ENCODE measurements around the gene WIPF3.
"Not testable (repeated sequence)": the region's sequence is repeated elsewhere in the genome, so short reads cannot be mapped to it uniquely, and the experiment has no call there.

WIPF3 gene

DNA sequence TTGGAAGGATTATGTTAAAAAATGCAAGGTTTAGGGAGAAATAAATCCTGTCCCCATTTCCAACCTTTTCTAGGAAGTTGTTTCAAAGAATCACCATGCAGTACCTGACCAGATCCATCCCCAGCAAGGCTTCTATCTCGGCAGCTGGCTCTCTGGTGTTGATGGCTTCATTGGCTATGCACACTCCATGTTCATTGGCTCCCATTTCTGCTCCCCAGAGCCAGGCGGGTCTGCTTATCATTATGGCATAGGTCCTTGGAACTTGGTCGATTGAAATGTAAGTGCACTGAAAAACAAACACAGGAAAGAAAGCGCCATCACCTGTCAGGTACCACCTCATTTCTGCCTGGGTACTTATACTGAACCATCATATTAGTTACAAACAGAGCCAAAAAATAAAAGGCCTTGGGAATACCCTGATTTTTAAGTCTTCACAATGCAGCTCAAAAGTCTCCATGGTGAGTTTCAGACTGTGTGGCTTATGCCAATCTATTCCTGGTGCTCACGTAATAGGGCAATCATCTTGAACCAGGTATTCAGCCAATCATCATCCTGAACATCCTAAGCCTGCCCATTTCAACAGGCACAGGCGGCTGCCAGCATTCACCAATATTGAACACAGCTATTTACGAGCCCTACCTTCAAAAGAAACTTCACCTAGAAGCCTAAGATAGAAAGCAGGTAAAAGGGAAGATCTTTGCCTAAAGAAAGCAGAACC, 148.9 kb downstream of the WIPF3 start:
- no peak for DNase-seq (ENCODE audit: low read depth)

DNA sequence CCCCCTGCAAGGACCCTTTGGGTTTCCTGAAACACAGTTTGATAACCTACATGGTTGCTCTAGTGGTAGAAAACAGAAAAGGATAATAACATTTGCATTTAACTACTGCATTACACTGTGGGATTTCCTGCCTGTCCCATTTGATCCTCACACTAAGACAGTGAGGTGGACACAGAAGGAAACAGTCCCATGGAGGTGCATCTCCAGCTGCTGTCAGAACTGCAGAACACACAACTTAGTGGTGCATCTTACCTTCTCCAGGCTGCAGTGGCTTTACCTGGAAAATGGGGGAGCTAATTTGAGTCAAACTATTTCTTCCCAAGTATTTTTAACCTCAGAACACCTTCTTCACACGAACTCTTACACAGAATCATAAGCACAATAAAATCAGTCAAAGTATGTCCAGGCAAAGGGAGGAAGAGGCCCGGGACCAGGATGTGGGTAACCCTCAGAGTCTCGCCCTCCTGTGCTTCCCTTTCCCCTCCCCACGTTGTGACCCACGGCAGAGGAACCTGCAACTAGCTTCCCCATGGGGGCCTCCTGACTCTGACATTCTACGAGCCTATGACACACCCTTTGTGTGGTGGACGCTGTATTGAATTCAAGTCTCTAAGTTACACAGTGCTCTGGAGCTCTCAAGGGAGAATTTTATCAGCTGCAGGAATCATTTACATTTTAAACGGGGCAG, 149.6 kb downstream of the WIPF3 start:
- no peak for DNase-seq (ENCODE audit: low read depth)

GRCh38 chr7:29956487-29956836, 150.2 kb downstream of the WIPF3 start:
- DNase-seq (ENCODE audit: low read depth) = no peak

DNA sequence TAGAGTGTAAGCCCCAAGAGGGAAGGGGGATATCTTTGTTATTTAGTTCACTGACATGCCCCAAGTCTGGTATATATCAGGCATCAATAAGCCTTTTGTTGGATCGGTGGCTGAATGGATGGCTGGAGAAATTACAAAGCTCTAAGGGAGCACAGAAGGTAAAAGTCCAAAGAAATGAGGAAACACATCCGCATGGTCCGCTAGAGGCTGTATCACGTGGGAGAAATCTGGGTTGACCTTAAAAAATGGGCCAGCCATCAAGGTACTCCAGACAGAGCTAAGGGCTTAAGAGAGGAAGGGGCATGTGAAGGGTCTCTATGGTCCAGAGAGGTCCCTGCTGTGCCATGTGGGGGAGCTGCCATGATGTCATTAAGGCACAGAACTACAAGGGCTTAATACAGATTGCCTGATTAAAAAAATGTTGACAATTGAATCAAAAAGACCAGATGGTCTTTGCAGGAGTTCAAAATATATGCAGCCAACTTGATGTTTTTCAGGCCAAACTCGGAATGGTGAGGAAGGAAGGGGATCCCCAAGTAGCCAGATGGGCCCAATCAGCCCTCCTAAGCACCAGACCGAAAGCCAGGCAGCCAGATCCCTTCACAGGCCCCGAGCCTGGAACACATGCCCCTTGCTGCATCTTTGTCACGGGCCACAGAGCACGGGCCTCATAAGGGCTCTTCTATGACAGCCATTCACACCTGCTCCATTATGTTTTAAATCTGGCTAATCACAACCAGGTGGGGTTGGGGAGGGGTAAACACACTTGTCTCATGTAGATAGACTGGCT, 151.4 kb downstream of the WIPF3 start:
- DNase-seq (ENCODE audit: low read depth) = no peak

DNA sequence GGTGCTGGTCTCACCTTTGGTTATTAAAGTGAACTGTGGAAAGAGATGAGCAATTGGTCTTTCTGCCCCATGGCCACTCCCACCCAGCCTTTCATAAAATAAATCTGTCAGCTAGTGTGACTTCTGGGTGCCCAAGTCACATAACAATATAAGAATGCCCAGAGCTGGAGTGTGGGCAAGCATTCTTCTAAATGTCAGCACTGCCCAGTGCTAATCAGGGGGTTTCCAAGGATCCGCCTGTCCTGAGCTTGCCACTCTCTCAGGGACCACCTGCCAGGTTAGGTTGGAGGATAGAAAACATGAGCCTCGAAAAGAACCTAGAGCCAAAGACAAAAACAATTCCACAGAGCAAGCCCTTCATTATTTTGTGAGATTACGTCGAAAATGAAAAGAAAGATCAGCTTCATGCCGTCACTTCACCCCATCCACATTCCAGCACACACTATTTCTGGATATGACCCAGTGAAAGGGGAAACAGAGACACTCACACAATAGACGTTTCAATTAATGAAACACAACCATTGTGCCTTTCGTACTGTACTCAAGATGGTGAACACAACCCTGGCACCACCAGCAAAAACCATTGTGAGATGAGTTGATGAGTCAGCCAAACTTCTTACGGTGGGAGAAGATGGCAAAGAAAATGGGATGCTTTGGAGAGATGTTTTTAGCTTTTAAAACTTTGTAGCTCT, 152.5 kb downstream of the WIPF3 start:
- no peak for DNase-seq (ENCODE audit: low read depth)

GRCh38 chr7:29961611-29962010, 155.3 kb downstream of the WIPF3 start:
- DNase-seq (ENCODE audit: low read depth) = not testable (repeated sequence)

- no peak for DNase-seq (ENCODE audit: low read depth)
These were observed 155.7 kb downstream of the WIPF3 start for GRCh38 chr7:29962035-29962434.

DNA sequence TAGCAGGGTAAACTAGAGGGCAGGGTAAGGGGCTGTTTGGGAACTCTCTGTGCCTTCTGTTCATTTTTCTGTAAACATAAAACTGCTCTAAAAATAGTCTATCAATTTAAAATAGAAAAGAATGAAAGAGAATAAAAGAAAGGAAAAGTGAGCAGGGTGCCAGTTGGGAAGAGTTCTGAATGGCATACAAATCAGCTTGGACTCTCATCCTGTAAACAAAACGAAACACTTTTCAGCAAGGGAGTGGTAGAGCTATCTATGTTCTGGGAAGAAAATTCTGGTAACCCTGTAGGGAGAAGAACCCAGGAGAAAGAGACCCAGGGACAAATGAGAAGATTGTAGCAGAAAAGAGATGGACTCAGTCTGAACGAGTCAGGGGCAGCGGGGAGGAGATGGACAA, 158.7 kb downstream of the WIPF3 start:
- DNase-seq (ENCODE audit: low read depth) = no peak
